ENCODE data around the gene CELF5.
A peak's percentile ranks its signal among the peaks of the same experiment; 100 is the strongest.
"Not testable (repeated sequence)": the region's sequence is repeated elsewhere in the genome, so short reads cannot be mapped to it uniquely, and the experiment has no call there.

Gene CELF5

GRCh38 chr19:3330047-3330446 is 105.6 kb downstream of the CELF5 start:
- DNase-seq, result no peak

- DNase-seq, result not testable (repeated sequence)
Measured at GRCh38 chr19:3332232-3332631, 107.8 kb downstream of the CELF5 start.

GRCh38 chr19:3333020-3333583 is 108.6 kb downstream of the CELF5 start:
- no peak for DNase-seq

GRCh38 chr19:3333662-3334061 is 109.2 kb downstream of the CELF5 start:
- no peak for DNase-seq

GRCh38 chr19:3334749-3335430 is 110.4 kb downstream of the CELF5 start:
- not testable (repeated sequence) for DNase-seq

- no peak for DNase-seq
Measured at GRCh38 chr19:3335431-3336350, 111.2 kb downstream of the CELF5 start.

- no peak for DNase-seq
Measured at GRCh38 chr19:3336351-3336679, 111.9 kb downstream of the CELF5 start.

- no peak for DNase-seq
Measured at GRCh38 chr19:3336680-3337523, 112.4 kb downstream of the CELF5 start.

GRCh38 chr19:3338541-3339181 is 114.2 kb downstream of the CELF5 start:
- DNase-seq, result peak; percentile 35

GRCh38 chr19:3340340-3340739 is 115.9 kb downstream of the CELF5 start:
- DNase-seq, result no peak

- DNase-seq, result no peak
Measured at GRCh38 chr19:3342246-3342645, 117.8 kb downstream of the CELF5 start.

GRCh38 chr19:3342962-3343361 is 118.5 kb downstream of the CELF5 start:
- DNase-seq, result not testable (repeated sequence)

GRCh38 chr19:3343619-3344502 is 119.4 kb downstream of the CELF5 start:
- no peak for DNase-seq

GRCh38 chr19:3344608-3345598 is 120.4 kb downstream of the CELF5 start:
- DNase-seq, result no peak

GRCh38 chr19:3345850-3346460 is 121.5 kb downstream of the CELF5 start:
- no peak for DNase-seq
